Right lobe of liver (tissue), 6 donors: ENCODE measurements around the gene TADA2B. TPM values are rescaled to one million over a fixed set of nuclear protein-coding genes. Genes with fewer than 3 reads are reported as not detected.

Source experiments
- ATAC-seq, 4 donors: fragments of 200-7000 bp; cut with Tn5 transposase; one replicate each; pipeline ENCODE4 v1.9.1; 2020; ENCODE audit warnings: mild to moderate bottlenecking in 4 of 4, moderate library complexity in 4 of 4
- DNase-seq, 3 donors: peaks; one replicate each; pipeline ENCODE4 v3.0.0-alpha.2; 2020
- H3K27ac ChIP-seq, 3 donors: fragments of 200-600 bp; one replicate each; pipeline ENCODE4 v1.8.0; 2022
- H3K27me3 ChIP-seq, 2 donors: fragments of 200-600 bp; one replicate each; pipeline ENCODE4 v1.8.0; 2022
- H3K36me3 ChIP-seq, 4 donors: fragments of 200-600 bp; sonication (generic) in 1 of 4; one replicate each; pipeline versions ENCODE4 v1.5.1 to v1.8.0; 2017 to 2022; ENCODE audit warnings: control low read depth in 1 of 4
- H3K4me1 ChIP-seq, 4 donors: fragments of 200-600 bp; sonication (generic) in 1 of 4; one replicate each; pipeline versions ENCODE4 v1.5.1 to v1.8.0; 2017 to 2022; ENCODE audit warnings: control low read depth in 1 of 4
- H3K4me3 ChIP-seq, 3 donors: fragments of 200-600 bp; one replicate each; pipeline ENCODE4 v1.8.0; 2022
- H3K9me3 ChIP-seq, 4 donors: fragments of 200-600 bp; sonication (generic) in 1 of 4; one replicate each; pipeline versions ENCODE4 v1.5.1 to v1.8.0; 2017 to 2022; ENCODE audit warnings: control low read depth in 1 of 4
- CTCF ChIP-seq, 4 donors: fragments of 200-600 bp in 3 of 4; fragments of 450-650 bp in 1 of 4; IDR thresholded peaks; one replicate each; pipeline versions ENCODE4 v1.5.1 to v1.8.0; 2016 to 2022; ENCODE audit warnings: antibody characterized with exemption in 4 of 4, mild to moderate bottlenecking in 2 of 4
- POLR2A ChIP-seq: fragments of 450-650 bp; IDR thresholded peaks from one replicate; pipeline ENCODE4 v1.6.1; 2017; ENCODE audit warnings: antibody characterized with exemption, mild to moderate bottlenecking
- WGBS: methylation state at CpG from one replicate; pipeline ENCODE4 v1.1.6; 2018; ENCODE audit warnings: low coverage, low lambda C conversion rate; ENCODE audit not compliant: insufficient coverage; ENCODE audit errors: missing lambda C conversion rate; 5-methylcytosine and 5-hydroxymethylcytosine counted together
- intact Hi-C, 2 donors: fragments of 100-400 bp; cut with DNase I; formaldehyde crosslinking; loops; one replicate each; pipeline versions ENCODE4 v1.11.2 to v1.14.1; 2022
- total RNA-seq, 6 experiments: library from RNA; depleted of rRNA in 2 of 6; stranded (reverse); fragments of >200 nt in 2 of 6; fragmentation: NEBNext Ultra II Directional in 3 of 6; extraction: Animal tissue kit (Norgen Biotek cat#: 25700) in 3 of 6; gene quantifications; one replicate each; pipeline versions ENCODE4 v1.1.0 to v1.2.4, GENCODE V29; 2016 to 2023
- donor health status: DM: no; HTN: yes; CAD: no.
- donor health status: DM: no; HTN: no; CAD: no.
- donor health status: DM: no; HTN: no; CAD: no.
- donor health status: DM: no; HTN: yes; CAD: no.
- donor health status: DM: no; HTN: yes; CAD: no.

Gene TADA2B
- total RNA-seq, 6 experiments from 2014 or later, result 12.1 to 16.3 (median 14.0) TPM

DNA sequence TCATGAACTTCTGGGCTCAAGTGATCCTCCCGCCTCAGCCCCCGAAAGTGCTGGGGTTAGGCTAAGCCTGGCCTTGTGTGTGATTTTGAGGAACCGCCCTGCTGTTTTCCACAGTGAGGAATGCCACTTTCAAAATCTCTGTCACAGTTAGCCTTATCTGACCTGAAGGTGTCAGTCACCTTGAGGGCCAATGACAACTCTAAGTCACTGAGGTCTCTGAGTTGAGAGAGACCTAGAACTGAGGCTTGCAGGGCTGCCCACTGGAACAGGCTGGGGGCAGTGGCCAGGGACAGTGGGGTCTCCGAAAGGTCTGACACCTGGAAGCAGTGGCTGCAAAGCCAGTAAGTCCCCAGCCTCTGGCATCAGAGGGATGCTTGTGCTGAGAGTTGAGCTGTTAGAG lies 6.1 kb downstream of the TADA2B start:
- no peak for TF ChIP-seq POLR2A
- no peak for TF ChIP-seq CTCF (IDR thresholded peaks at IDR 0.05)
- Histone ChIP-seq H3K9me3 (no peaks in the 10 kb centered on the region), H3K36me3 (peaks cover 0 to 2% (median under 1%) of the 10 kb centered on the region in 4 donors), H3K4me1 (peaks cover 0 to 45% (median 20%) of the 10 kb centered on the region in 4 donors), H3K4me3 (no peak overlapping the region), H3K27me3 (no peaks in the 10 kb centered on the region), H3K27ac (no peak overlapping the region)
- WGBS, result 92% methylated on average over 2 of the region's 4 CpGs
- DNase-seq (no peak), ATAC-seq (no peak)
- intact Hi-C loops, result no loop called here

- peaks cover 0 to 41% (median 18%) of the 10 kb centered on the region in 4 donors for H3K4me1 ChIP-seq
- H3K27me3 ChIP-seq, result no peaks in the 10 kb centered on the region
- intact Hi-C loops, result no loop called here
- peaks cover 2 to 6% (median 4%) of the 10 kb centered on the region in 4 donors for H3K36me3 ChIP-seq
- ATAC-seq, result peak; percentile 3 to 39 (median 36)
- no peak overlapping the region for H3K4me3 ChIP-seq
- WGBS, result 73% methylated on average over 3 of the region's 11 CpGs
- H3K9me3 ChIP-seq, result no peaks in the 10 kb centered on the region
- no peak overlapping the region for H3K27ac ChIP-seq
- TF ChIP-seq CTCF (IDR thresholded peaks at IDR 0.05) (no peak), POLR2A (no peak)
- DNase-seq, result no peak
Observed at GRCh38 chr4:7049739-7050138, 6.6 kb downstream of the TADA2B start.

- intact Hi-C loops, result no loop called here
- TF ChIP-seq POLR2A (no peak), CTCF (IDR thresholded peaks at IDR 0.05) (no peak)
- H3K36me3 ChIP-seq, result peaks cover 3 to 15% (median 9%) of the 10 kb centered on the region in 4 donors
- peaks cover 0 to 32% (median 14%) of the 10 kb centered on the region in 4 donors for H3K4me1 ChIP-seq
- H3K27me3 ChIP-seq, result no peaks in the 10 kb centered on the region
- 40% methylated on average over 6 of the region's 36 CpGs for WGBS
- DNase-seq (peak; percentile 69 to 83 (median 80)), ATAC-seq (peak; percentile 79 to 85 (median 82))
- H3K9me3 ChIP-seq, result no peaks in the 10 kb centered on the region
- no peak overlapping the region for H3K4me3 ChIP-seq
- H3K27ac ChIP-seq, result peak overlapping the region in 2 of 3 donors; percentile 26 to 59
Observed at GRCh38 chr4:7050481-7051143, 7.4 kb downstream of the TADA2B start.

DNA sequence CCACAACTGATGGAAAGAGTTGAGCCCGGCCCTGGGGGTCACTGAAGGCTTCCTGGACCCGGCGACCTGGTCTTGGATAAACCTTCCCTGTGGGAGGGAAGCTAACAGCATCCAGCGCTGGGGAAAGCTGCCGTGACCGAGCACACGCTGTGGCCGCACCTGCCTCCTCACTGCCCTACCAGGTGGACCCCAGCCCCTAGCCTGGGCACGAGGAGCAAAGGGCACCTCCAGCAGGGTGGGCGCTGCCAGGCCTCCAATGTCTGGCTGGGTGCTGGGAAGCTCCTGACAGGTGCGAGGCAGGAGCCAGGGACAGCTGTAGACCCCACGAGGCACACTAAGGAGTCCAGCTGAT lies 7.9 kb downstream of the TADA2B start:
- 50% methylated on average over 1 of the region's 12 CpGs for WGBS
- no peaks in the 10 kb centered on the region for H3K27me3 ChIP-seq
- peaks cover 0 to 27% (median 11%) of the 10 kb centered on the region in 4 donors for H3K4me1 ChIP-seq
- DNase-seq (no peak), ATAC-seq (peak in 1 of 4 donors; percentile 5)
- TF ChIP-seq POLR2A (no peak), CTCF (IDR thresholded peaks at IDR 0.05) (no peak)
- intact Hi-C loops, result no loop called here
- H3K27ac ChIP-seq, result peak overlapping the region in 2 of 3 donors; percentile 26 to 59
- no peaks in the 10 kb centered on the region for H3K9me3 ChIP-seq
- H3K4me3 ChIP-seq, result no peak overlapping the region
- H3K36me3 ChIP-seq, result peaks cover 3 to 19% (median 11%) of the 10 kb centered on the region in 4 donors
